Adrenal gland (tissue), 12 donors: ENCODE data around the gene PDE10A. TPM values are rescaled to one million over a fixed set of nuclear protein-coding genes. Genes with fewer than 3 reads are reported as not detected.

ENCODE experiments used
- DNase-seq, 7 donors: peaks; one replicate each; pipeline ENCODE4 v3.0.0-alpha.2; 2019 to 2020
- H3K27ac ChIP-seq, 5 donors: fragments of 200-600 bp; sonication (generic) in 4 of 5; 1 replicate in 3 of 5; 2 replicates in 2 of 5; pipeline versions ENCODE4 v1.5.1 to v1.8.0; 2016 to 2020; ENCODE audit warnings: mild to moderate bottlenecking in 1 of 5
- H3K27me3 ChIP-seq: fragments of 200-600 bp; 2 replicates; pipeline ENCODE4 v1.8.0; 2021
- H3K36me3 ChIP-seq, 2 donors: fragments of 200-600 bp; replicated peaks in 1 of 2; 1 replicate in 1 of 2; 2 replicates in 1 of 2; pipeline versions ENCODE4 v1.5.1 to v1.8.0; 2018 to 2022
- H3K4me1 ChIP-seq, 2 donors: fragments of 200-600 bp; replicated peaks in 1 of 2; 1 replicate in 1 of 2; 2 replicates in 1 of 2; pipeline versions ENCODE4 v1.5.1 to v1.8.0; 2018 to 2021
- H3K4me3 ChIP-seq, 4 donors: fragments of 200-600 bp; sonication (generic) in 3 of 4; one replicate each; pipeline ENCODE4 v1.5.1; 2016 to 2018
- H3K9me3 ChIP-seq, 3 donors: fragments of 200-600 bp; sonication (generic) in 1 of 3; replicated peaks in 1 of 3; 1 replicate in 2 of 3; 2 replicates in 1 of 3; pipeline versions ENCODE4 v1.5.1 to v1.8.0; 2016 to 2021
- CTCF ChIP-seq, 6 experiments: fragments of 450-650 bp in 4 of 6; fragments of 200-600 bp in 2 of 6; sonication (generic) in 1 of 6; IDR thresholded peaks; 1 replicate in 5 of 6; 2 replicates in 1 of 6; pipeline versions ENCODE4 v1.5.1 to v1.8.0; 2016 to 2021; ENCODE audit warnings: antibody characterized with exemption in 6 of 6, mild to moderate bottlenecking in 2 of 6, moderate library complexity in 1 of 6
- POLR2A ChIP-seq, 2 donors: fragments of 450-650 bp; IDR thresholded peaks; one replicate each; pipeline ENCODE4 v1.6.1; 2017; ENCODE audit warnings: antibody characterized with exemption in 2 of 2, mild to moderate bottlenecking in 2 of 2, moderate library complexity in 1 of 2
- whole genome bisulfite sequencing, 4 donors: extraction: QIAGEN DNeasy Blood & Tissue Kit in 2 of 4; methylation state at CpG; one replicate each; pipeline versions ENCODE4 v1.1.5 to v1.1.7; 2013 to 2017; 5-methylcytosine and 5-hydroxymethylcytosine counted together
- intact Hi-C, 2 donors: fragments of 100-400 bp; cut with DNase I; formaldehyde crosslinking; loops; one replicate each; pipeline versions ENCODE4 v1.14.1 to v1.15.0; 2022 to 2023
- polyA plus RNA-seq, 3 donors: library from polyadenylated mRNA; stranded (reverse); fragments of 200-250 nt in 2 of 3; fragments of 350-450 nt in 1 of 3; fragmentation: Illumina TruSeq in 1 of 3; extraction: RNeasy Lipid Tissue Mini Kit (QIAGEN cat#74804) in 1 of 3; gene quantifications; one replicate each; pipeline ENCODE4 v1.2.3, GENCODE V29; 2013 to 2014
- total RNA-seq, 9 donors: library from RNA; depleted of rRNA in 4 of 9; stranded (reverse); fragments of >200 nt in 4 of 9; fragments of 120-200 nt in 1 of 9; fragmentation: NEBNext Ultra II Directional in 1 of 9; extraction: Animal tissue kit (Norgen Biotek cat#: 25700) in 1 of 9; gene quantifications; one replicate each; pipeline versions ENCODE4 v1.1.0 to v1.2.4, GENCODE V29; 2013 to 2023
- donor health status: healthy with polysubstance abuse.
- donor health status: Bipolar disorder and iron deficiency.
- donor health status: DM: yes; HTN: yes; CAD: no.
- donor health status: DM: no; HTN: no; CAD: no.
- donor health status: DM: no; HTN: no; CAD: no.
- donor health status: DM: yes; HTN: yes; CAD: no.

Gene PDE10A
- total and polyA plus RNA-seq, 12 donors, result 4.0 to 199 (median 27.8) TPM

GRCh38 chr6:165662041-165662748 lies 846 bp downstream of the PDE10A start:
- Histone ChIP-seq H3K4me1 (peaks cover 11 to 25% of the 10 kb centered on the region in 2 donors), H3K36me3 (no peaks in the 10 kb centered on the region), H3K27me3 (peaks cover 19% of the 10 kb centered on the region), H3K9me3 (no peaks in the 10 kb centered on the region), H3K4me3 (peak overlapping the region in 2 of 4 donors; percentile 56 to 67), H3K27ac (peak overlapping the region in 2 of 5 donors; percentile 62 to 66)
- 0 to 4% (median 1%) methylated on average over 7 to 88 of the region's 100 CpGs for WGBS, 4 donors
- peak in 2 of 7 donors; percentile 34 to 43 for DNase-seq
- TF ChIP-seq CTCF (IDR thresholded peaks at IDR 0.05) (no peak), POLR2A (IDR thresholded peaks at IDR 0.05) (no peak)
- intact Hi-C loops, result no loop called here

- Histone ChIP-seq H3K27ac (peak overlapping the region in 2 of 5 donors; percentile 22 to 60), H3K27me3 (peaks cover 19% of the 10 kb centered on the region)
These were observed 1.4 kb downstream of the PDE10A start for GRCh38 chr6:165661664-165662025.

GRCh38 chr6:165660857-165661663 lies 2.0 kb downstream of the PDE10A start:
- Histone ChIP-seq H3K9me3 (no peaks in the 10 kb centered on the region), H3K27me3 (peaks cover 19% of the 10 kb centered on the region), H3K4me1 (peaks cover 11 to 25% of the 10 kb centered on the region in 2 donors), H3K36me3 (no peaks in the 10 kb centered on the region), H3K27ac (peak overlapping the region in 2 of 5 donors; percentile 22 to 60), H3K4me3 (peak overlapping the region in 2 of 4 donors; percentile 56 to 67)
- WGBS, 4 donors, result 1 to 2% (median 1%) methylated on average over 34 to 69 of the region's 69 CpGs
- intact Hi-C loops, result no loop called here
- TF ChIP-seq CTCF (IDR thresholded peaks at IDR 0.05) (no peak), POLR2A (IDR thresholded peaks at IDR 0.05) (no peak)
- peak in 2 of 7 donors; percentile 10 to 30 for DNase-seq

More at GRCh38 chr6:165661664-165662025, 1.4 kb downstream of the PDE10A start:
- WGBS, 4 donors, result 0 to 1% (median 0%) methylated on average over 3 to 36 of the region's 36 CpGs; no CpG with 5 or more reads in 1 of the 4 donors
- H3K9me3 ChIP-seq, result no peaks in the 10 kb centered on the region
- TF ChIP-seq CTCF (IDR thresholded peaks at IDR 0.05), result no peak
- no peak for TF ChIP-seq POLR2A (IDR thresholded peaks at IDR 0.05)
- peaks cover 11 to 25% of the 10 kb centered on the region in 2 donors for H3K4me1 ChIP-seq
- no peaks in the 10 kb centered on the region for H3K36me3 ChIP-seq
- DNase-seq, result no peak
- intact Hi-C loops, result no loop called here
- peak overlapping the region in 2 of 4 donors; percentile 56 to 67 for H3K4me3 ChIP-seq
